ENCODE measurements around the gene S1PR4. TPM values are rescaled to one million over a fixed set of nuclear protein-coding genes. Genes with fewer than 3 reads are reported as not detected.

The S1PR4 gene
- total RNA-seq, 1 experiment from 2014 or later = 0.28 TPM

Other genes starting within 250 kb of the S1PR4 start
- gene ZNF77, start 233.8 kb upstream of the S1PR4 start, total RNA-seq (2021) = 4.5 to 5.6 TPM (median 4.7 TPM) in 3 replicates
- 2.5 to 3.3 TPM (median 3.1 TPM) in 3 replicates for gene TLE6, start 201.2 kb upstream of the S1PR4 start, total RNA-seq (2021)
- 13.1 to 20.0 TPM (median 15.8 TPM) in 3 replicates for gene TLE2, start 149.5 kb upstream of the S1PR4 start, total RNA-seq (2021)
- 233 to 249 TPM (median 246 TPM) in 3 replicates for gene TLE5, start 116.3 kb upstream of the S1PR4 start, total RNA-seq (2021)
- 22.4 to 27.2 TPM (median 23.5 TPM) in 3 replicates for gene GNA11, start 84.4 kb upstream of the S1PR4 start, total RNA-seq (2021)
- 0.22 to 0.44 TPM (median 0.37 TPM) in 3 replicates for gene GNA15, start 42.7 kb upstream of the S1PR4 start, total RNA-seq (2021)
- gene NCLN, start 7.2 kb downstream of the S1PR4 start, total RNA-seq (2021) = 99.9 to 113 TPM (median 105 TPM) in 3 replicates
- 7.7 to 10.6 TPM (median 9.0 TPM) in 3 replicates for gene CELF5, start 45.9 kb downstream of the S1PR4 start, total RNA-seq (2021)
- gene NFIC, start 187.8 kb downstream of the S1PR4 start, total RNA-seq (2021) = 3.5 to 4.4 TPM (median 4.0 TPM) in 3 replicates